ENCODE results near the gene ZNF37A.

GRCh38 chr10:38147686-38148085 lies 53.5 kb downstream of the ZNF37A start:
- TF ChIP-seq CTCF (conservative IDR thresholded peaks at IDR 0.05; ENCODE audit: low read length), result no peak
- no peak for TF ChIP-seq EZH2phosphoT487 (IDR thresholded peaks at IDR 0.05; ENCODE audit: borderline replicate concordance)
